Brain microvascular endothelial cell (primary cell): ENCODE measurements around the gene POU4F3.

ENCODE experiments used
- DNase-seq: peaks from one replicate; pipeline ENCODE4 v3.0.0-alpha.2; 2020
- H3K27ac ChIP-seq: fragments of 250-450 bp; sonication (Bioruptor Pico); 2 replicates; pipeline ENCODE4 v1.5.1; 2020; ENCODE audit warnings: mild to moderate bottlenecking, moderate library complexity
- H3K27me3 ChIP-seq: fragments of 250-450 bp; sonication (Bioruptor Pico); replicated peaks from 2 replicates; pipeline ENCODE4 v1.5.1; 2020; ENCODE audit warnings: mild to moderate bottlenecking
- H3K36me3 ChIP-seq: fragments of 250-450 bp; sonication (Bioruptor Pico); replicated peaks from 2 replicates; pipeline ENCODE4 v1.5.1; 2020; ENCODE audit warnings: mild to moderate bottlenecking
- H3K4me3 ChIP-seq: 2 replicates; pipeline ENCODE4 v1.5.1; 2011; ENCODE audit warnings: low read depth, mild to moderate bottlenecking, control low read depth, low read length, moderate library complexity
- in situ Hi-C: cut with HindIII; loops from 2 replicates; pipeline ENCODE4 v1.10.0; 2017; ENCODE audit warnings: low sequenced_read_pairs, low pct_ligation_motif_present
- TF ChIP-seq, protein P1 (sequence below): IDR thresholded peaks from 2 replicates; pipeline ENCODE4 v1.5.1; 2011; ENCODE audit warnings: low read depth, mild to moderate bottlenecking, moderate library complexity, low read length, control low read depth, inconsistent platforms; ENCODE audit errors: missing control alignments

Gene POU4F3

DNA sequence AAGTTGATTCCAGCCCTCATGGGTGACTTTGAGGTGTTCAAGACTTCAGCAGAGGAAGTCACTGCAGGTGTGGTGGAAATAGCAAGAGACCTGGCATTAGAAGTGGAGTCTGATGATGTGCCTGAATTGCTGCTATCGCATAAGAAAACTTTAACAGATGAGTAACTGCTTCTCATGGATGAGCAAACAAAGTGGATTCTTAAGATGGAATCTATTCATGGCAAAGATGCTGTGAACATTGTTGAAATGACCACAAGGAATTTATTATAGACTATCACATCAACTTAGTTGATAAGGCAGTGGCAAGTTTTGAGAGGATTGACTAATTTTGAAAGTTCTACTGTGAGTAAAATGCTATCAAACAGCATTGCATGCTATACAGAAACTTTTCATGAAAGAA lies 17.1 kb upstream of the POU4F3 start:
- Histone ChIP-seq H3K36me3 (no peaks in the 10 kb centered on the region), H3K4me3 (no peak overlapping the region), H3K27ac (no peak overlapping the region), H3K27me3 (no peaks in the 10 kb centered on the region)
- no peak for DNase-seq
- TF ChIP-seq, protein P1, sequence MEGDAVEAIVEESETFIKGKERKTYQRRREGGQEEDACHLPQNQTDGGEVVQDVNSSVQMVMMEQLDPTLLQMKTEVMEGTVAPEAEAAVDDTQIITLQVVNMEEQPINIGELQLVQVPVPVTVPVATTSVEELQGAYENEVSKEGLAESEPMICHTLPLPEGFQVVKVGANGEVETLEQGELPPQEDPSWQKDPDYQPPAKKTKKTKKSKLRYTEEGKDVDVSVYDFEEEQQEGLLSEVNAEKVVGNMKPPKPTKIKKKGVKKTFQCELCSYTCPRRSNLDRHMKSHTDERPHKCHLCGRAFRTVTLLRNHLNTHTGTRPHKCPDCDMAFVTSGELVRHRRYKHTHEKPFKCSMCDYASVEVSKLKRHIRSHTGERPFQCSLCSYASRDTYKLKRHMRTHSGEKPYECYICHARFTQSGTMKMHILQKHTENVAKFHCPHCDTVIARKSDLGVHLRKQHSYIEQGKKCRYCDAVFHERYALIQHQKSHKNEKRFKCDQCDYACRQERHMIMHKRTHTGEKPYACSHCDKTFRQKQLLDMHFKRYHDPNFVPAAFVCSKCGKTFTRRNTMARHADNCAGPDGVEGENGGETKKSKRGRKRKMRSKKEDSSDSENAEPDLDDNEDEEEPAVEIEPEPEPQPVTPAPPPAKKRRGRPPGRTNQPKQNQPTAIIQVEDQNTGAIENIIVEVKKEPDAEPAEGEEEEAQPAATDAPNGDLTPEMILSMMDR = no peak
- in situ Hi-C loops = no loop called here

DNA sequence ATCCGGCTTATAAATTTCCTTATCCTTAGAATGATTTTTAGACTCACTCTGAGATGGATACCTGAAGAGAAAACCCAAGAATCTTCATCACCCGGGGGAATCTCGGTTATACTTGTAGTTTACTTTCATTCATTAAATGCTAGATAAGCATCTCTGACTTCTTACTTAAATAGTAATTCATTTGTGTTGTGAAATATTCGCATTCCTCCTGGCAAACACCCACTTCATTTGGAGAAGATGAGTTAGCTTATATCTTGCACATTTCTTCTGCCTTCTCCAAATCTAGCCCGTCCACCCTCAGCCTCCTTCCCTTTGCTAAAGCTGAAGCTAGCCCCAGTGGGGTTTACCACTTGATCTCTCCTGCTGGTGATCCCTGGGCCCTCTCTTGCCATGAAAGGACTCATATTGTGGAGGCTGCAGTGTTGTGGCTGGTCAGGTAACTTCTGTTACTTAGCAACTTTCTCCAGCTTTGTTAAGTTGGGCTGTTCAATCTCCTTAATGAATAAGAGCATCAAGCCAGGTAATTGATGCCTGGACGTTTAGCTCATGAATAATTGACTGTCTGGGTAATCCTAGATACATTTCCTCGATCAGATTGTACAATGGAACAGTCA lies 11.3 kb upstream of the POU4F3 start:
- Histone ChIP-seq H3K4me3 (no peak overlapping the region), H3K27me3 (peaks cover 6% of the 10 kb centered on the region), H3K36me3 (no peaks in the 10 kb centered on the region), H3K27ac (no peak overlapping the region)
- no peak for DNase-seq
- in situ Hi-C loops = no loop called here
- TF ChIP-seq, protein P1 = no peak

DNA sequence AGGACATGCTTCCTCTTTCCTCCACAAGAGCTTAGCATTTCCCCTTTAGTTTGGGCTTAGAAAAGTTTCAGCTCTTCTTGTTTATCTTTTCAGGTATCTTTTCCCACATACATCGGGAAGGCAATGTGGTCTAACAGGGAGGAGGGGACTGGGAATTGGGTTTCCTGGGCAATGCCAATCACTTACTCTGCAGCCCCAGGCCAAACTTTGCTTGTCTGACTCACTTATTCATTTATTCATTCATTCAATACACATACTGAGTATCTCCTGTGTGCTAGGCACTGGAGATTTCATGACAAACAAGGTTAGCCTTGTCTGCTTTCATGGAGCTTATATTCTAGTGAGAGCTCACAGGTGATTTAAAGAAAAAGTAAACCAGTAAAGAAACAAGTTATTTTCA lies 10.7 kb upstream of the POU4F3 start:
- Histone ChIP-seq H3K27me3 (peaks cover 12% of the 10 kb centered on the region), H3K4me3 (no peak overlapping the region), H3K36me3 (no peaks in the 10 kb centered on the region), H3K27ac (no peak overlapping the region)
- in situ Hi-C loops = no loop called here
- TF ChIP-seq, protein P1 = no peak
- DNase-seq = no peak

DNA sequence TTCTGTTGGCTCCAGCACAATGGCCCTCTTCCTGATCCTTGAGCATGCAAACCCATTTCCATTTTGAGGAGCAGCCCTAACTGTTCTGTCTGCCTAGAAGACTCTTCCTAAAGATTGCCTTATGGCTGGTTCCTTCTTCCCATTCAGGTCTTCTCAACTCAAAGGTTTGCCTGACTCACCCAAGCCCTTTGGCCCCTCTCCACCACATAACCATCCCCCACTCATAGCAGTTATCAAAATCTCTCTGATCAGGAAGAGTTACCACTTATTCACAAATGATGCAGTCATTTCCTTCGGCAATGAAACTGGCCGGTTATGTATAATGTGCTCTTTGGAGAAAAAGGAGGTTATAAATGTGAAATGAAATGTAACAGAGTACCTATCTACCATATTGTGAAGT lies 8.9 kb upstream of the POU4F3 start:
- TF ChIP-seq, protein P1 = no peak
- Histone ChIP-seq H3K27me3 (peaks cover 27% of the 10 kb centered on the region), H3K4me3 (no peak overlapping the region), H3K27ac (no peak overlapping the region), H3K36me3 (no peaks in the 10 kb centered on the region)
- in situ Hi-C loops = no loop called here
- DNase-seq = no peak

DNA sequence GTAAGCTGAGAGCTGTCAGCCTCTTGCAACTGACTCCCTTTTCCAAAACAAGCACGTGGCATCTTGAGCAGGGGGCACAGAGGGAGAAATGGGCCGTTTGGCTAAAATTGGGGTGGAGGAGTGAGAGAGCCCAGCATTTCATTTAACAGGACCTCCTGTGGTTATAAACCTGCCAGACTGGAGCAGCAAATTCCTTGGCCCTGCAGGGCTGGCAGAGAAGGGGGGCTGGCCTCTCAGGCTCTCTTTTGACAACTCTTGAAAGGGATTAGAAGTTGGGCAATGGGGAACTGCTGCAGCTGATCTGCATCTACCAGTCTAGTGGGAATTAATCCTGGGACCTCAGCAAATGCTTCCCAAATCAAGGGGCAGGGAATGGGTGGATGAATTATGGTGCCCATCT lies 7.2 kb upstream of the POU4F3 start:
- Histone ChIP-seq H3K27me3 (peaks cover 36% of the 10 kb centered on the region), H3K27ac (no peak overlapping the region), H3K36me3 (no peaks in the 10 kb centered on the region), H3K4me3 (no peak overlapping the region)
- DNase-seq = no peak
- in situ Hi-C loops = no loop called here
- TF ChIP-seq, protein P1 = no peak

DNA sequence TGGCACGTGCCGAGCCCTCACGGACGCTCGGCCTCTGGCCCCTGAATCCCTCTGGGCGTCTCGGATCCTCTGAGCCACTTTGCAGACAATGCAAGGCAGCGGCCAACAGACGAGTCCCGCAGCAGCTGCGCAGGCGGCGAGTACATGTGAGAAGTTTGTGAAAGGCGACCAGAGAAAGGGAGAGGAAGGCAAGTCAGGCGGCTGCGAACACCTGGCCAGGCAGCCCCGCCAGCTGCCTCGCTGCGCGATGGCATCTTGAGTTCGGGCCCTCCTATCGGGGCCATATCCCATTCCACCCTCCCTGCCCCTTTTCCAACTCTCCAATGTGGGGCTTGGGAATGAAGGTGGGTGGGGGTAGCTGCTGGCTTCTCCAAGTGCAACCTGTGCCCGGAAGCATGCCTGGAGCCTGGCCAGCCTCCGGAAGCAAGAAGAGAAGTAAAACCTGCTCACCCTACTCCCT lies 4.5 kb upstream of the POU4F3 start:
- DNase-seq = no peak
- TF ChIP-seq, protein P1 = no peak
- peaks cover 63% of the 10 kb centered on the region for H3K27me3 ChIP-seq
- no peaks in the 10 kb centered on the region for H3K36me3 ChIP-seq
- in situ Hi-C loops = no loop called here
- H3K27ac ChIP-seq = no peak overlapping the region
- no peak overlapping the region for H3K4me3 ChIP-seq
